PFSK-1 (cell line): ENCODE data around the gene FSCN2.

Source experiments
- POLR2AphosphoS5 ChIP-seq: IDR thresholded peaks from 2 replicates; pipeline ENCODE4 v1.6.1; 2012; ENCODE audit warnings: low read depth, mild to moderate bottlenecking, control low read depth, low read length, moderate library complexity
- REST ChIP-seq, 2 experiments: IDR thresholded peaks; 2 replicates each; pipeline versions ENCODE4 v1.6.1 to v1.8.0; 2011 to 2012; ENCODE audit warnings: low read depth in 2 of 2, low read length in 2 of 2, control low read depth in 1 of 2, inconsistent platforms in 1 of 2, mild to moderate bottlenecking in 1 of 2, moderate library complexity in 1 of 2; ENCODE audit not compliant: insufficient read depth in 1 of 2
- SIN3A ChIP-seq: IDR thresholded peaks from 2 replicates; pipeline ENCODE4 v1.6.1; 2012; ENCODE audit warnings: mild to moderate bottlenecking, low read length, moderate library complexity, borderline replicate concordance; ENCODE audit not compliant: insufficient read depth

- no peak for TF ChIP-seq POLR2AphosphoS5
- TF ChIP-seq SIN3A = no peak
- no peak for TF ChIP-seq REST (IDR thresholded peaks at IDR 0.05; ENCODE audit: insufficient read depth in 1 of 2, low read depth in 2 of 2, low read length in 2 of 2)
Observed at GRCh38 chr17:81546906-81547613, 18.9 kb downstream of the FSCN2 start.
